Type B pancreatic cell (in vitro differentiated cells): ENCODE data around the gene EGFL8. TPM values are rescaled to one million over a fixed set of nuclear protein-coding genes. Genes with fewer than 3 reads are reported as not detected.

ENCODE experiments used
- DNase-seq: peaks from one replicate; pipeline ENCODE4 v3.0.0; 2021; ENCODE audit warnings: mixed read lengths; ENCODE audit not compliant: unreplicated experiment; ENCODE audit errors: extremely low spot score
- H3K27ac Mint-ChIP-seq: 2 replicates; pipeline ENCODE4 v1.8.0; 2021; ENCODE audit warnings: mild to moderate bottlenecking, mixed read lengths
- H3K27me3 Mint-ChIP-seq: 2 replicates; pipeline ENCODE4 v1.8.0; 2021; ENCODE audit warnings: mixed read lengths
- H3K36me3 Mint-ChIP-seq: 2 replicates; pipeline ENCODE4 v1.8.0; 2021; ENCODE audit warnings: mixed read lengths
- H3K4me1 Mint-ChIP-seq: one replicate; pipeline ENCODE4 v1.8.0; 2021; ENCODE audit warnings: mixed read lengths; ENCODE audit not compliant: unreplicated experiment
- H3K4me3 Mint-ChIP-seq: 2 replicates; pipeline ENCODE4 v1.8.0; 2021; ENCODE audit warnings: mild to moderate bottlenecking, mixed read lengths
- H3K9me3 Mint-ChIP-seq: 2 replicates; pipeline ENCODE4 v1.8.0; 2021; ENCODE audit warnings: mixed read lengths
- microRNA-seq: library from miRNA; unstranded; fragments of <30 nt; microRNA quantifications from one replicate; pipeline ENCODE4, GENCODE V29; 2020
- total RNA-seq: library from RNA; stranded (reverse); gene quantifications from 2 replicates; pipeline ENCODE4 v1.2.1, GENCODE V29; 2021; ENCODE audit warnings: low replicate concordance
- TF ChIP-seq, protein P1 (sequence below): fragments of 200-600 bp; sonication (generic); conservative IDR thresholded peaks from 2 replicates; pipeline ENCODE4 v1.5.0; 2021; ENCODE audit warnings: antibody characterized with exemption, mild to moderate bottlenecking

The EGFL8 gene
- total RNA-seq, 1 donor from 2014 or later: 35.8 TPM

DNA sequence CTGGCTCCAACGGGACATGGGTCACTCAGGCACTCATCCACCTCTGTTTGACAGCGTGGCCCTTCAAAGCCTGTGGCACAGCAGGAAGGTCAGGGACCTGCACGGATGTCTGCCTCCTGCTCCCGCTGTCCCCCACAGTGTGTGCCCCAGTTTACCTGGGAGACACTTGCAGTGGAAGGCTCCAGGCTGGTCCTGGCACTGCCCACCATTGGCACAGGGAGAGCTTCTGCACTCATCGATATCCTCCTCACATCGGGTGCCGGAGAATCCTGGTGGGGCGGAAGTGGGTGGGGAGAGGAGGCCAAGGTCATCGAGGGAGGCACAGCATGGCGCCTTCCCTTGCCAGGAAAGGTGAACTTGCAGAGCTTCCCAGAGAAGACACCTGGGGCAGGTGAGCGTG lies 52.6 kb downstream of the EGFL8 start:
- no peak for DNase-seq
- no peak overlapping the region for H3K4me3 Mint-ChIP-seq
- no peaks in the 10 kb centered on the region for H3K36me3 Mint-ChIP-seq
- H3K27ac Mint-ChIP-seq: no peak overlapping the region
- no peaks in the 10 kb centered on the region for H3K4me1 Mint-ChIP-seq
- H3K9me3 Mint-ChIP-seq: no peaks in the 10 kb centered on the region
- H3K27me3 Mint-ChIP-seq: peaks cover 29% of the 10 kb centered on the region
- TF ChIP-seq, protein P1, sequence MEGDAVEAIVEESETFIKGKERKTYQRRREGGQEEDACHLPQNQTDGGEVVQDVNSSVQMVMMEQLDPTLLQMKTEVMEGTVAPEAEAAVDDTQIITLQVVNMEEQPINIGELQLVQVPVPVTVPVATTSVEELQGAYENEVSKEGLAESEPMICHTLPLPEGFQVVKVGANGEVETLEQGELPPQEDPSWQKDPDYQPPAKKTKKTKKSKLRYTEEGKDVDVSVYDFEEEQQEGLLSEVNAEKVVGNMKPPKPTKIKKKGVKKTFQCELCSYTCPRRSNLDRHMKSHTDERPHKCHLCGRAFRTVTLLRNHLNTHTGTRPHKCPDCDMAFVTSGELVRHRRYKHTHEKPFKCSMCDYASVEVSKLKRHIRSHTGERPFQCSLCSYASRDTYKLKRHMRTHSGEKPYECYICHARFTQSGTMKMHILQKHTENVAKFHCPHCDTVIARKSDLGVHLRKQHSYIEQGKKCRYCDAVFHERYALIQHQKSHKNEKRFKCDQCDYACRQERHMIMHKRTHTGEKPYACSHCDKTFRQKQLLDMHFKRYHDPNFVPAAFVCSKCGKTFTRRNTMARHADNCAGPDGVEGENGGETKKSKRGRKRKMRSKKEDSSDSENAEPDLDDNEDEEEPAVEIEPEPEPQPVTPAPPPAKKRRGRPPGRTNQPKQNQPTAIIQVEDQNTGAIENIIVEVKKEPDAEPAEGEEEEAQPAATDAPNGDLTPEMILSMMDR: no peak

Small RNA genes within 50 kb of the gene (microRNA-seq; reads per million reads assigned to microRNA genes)
- gene MIR6721 (2.5 reads per million), gene MIR6833 (not detected)

Other genes starting within 250 kb of the EGFL8 start
- gene C2, start 236.9 kb upstream of the EGFL8 start, total RNA-seq: 2.2 and 3.6 TPM in 2 replicates
- gene CFB, start 218.5 kb upstream of the EGFL8 start, total RNA-seq: 7.8 and 13.6 TPM in 2 replicates
- 63.9 and 73.0 TPM in 2 replicates for gene NELFE, start 205.6 kb upstream of the EGFL8 start, total RNA-seq
- gene SKIC2, start 205.4 kb upstream of the EGFL8 start, total RNA-seq: 84.2 and 100 TPM in 2 replicates
- gene DXO, start 192.5 kb upstream of the EGFL8 start, total RNA-seq: 24.2 and 28.9 TPM in 2 replicates
- 5.2 and 9.7 TPM in 2 replicates for gene C4A, start 182.5 kb upstream of the EGFL8 start, total RNA-seq
- gene C4B, start 149.8 kb upstream of the EGFL8 start, total RNA-seq: 5.3 and 9.2 TPM in 2 replicates
- 0.14 and 0.68 TPM in 2 replicates for gene CYP21A2, start 126.2 kb upstream of the EGFL8 start, total RNA-seq
- 20.8 and 22.2 TPM in 2 replicates for gene TNXB, start 55.3 kb upstream of the EGFL8 start, total RNA-seq
- 95.8 and 99.3 TPM in 2 replicates for gene ATF6B, start 36.3 kb upstream of the EGFL8 start, total RNA-seq
- gene FKBPL, start 34.3 kb upstream of the EGFL8 start, total RNA-seq: 8.4 and 10.1 TPM in 2 replicates
- gene PRRT1, start 12.7 kb upstream of the EGFL8 start, total RNA-seq: 1.00 and 2.7 TPM in 2 replicates
- 44.1 and 46.9 TPM in 2 replicates for gene PPT2, start 10.5 kb upstream of the EGFL8 start, total RNA-seq
- 64.1 and 76.3 TPM in 2 replicates for gene AGPAT1, start 11.5 kb downstream of the EGFL8 start, total RNA-seq
- 49.4 and 69.2 TPM in 2 replicates for gene RNF5, start 13.8 kb downstream of the EGFL8 start, total RNA-seq
- 11.1 and 16.9 TPM in 2 replicates for gene AGER, start 19.7 kb downstream of the EGFL8 start, total RNA-seq
- 137 and 166 TPM in 2 replicates for gene PBX2, start 25.6 kb downstream of the EGFL8 start, total RNA-seq
- 0.48 and 3.3 TPM in 2 replicates for gene GPSM3, start 28.0 kb downstream of the EGFL8 start, total RNA-seq
- gene NOTCH4, start 59.5 kb downstream of the EGFL8 start, total RNA-seq: 1.5 and 1.9 TPM in 2 replicates
- not detected in 2 replicates for gene TSBP1, start 207.3 kb downstream of the EGFL8 start, total RNA-seq
- gene BTNL2, start 242.6 kb downstream of the EGFL8 start, total RNA-seq: not detected in 2 replicates